ENCODE measurements around the gene YKT6. TPM values are rescaled to one million over a fixed set of nuclear protein-coding genes. Genes with fewer than 3 reads are reported as not detected.
"Not testable (repeated sequence)": the region's sequence is repeated elsewhere in the genome, so short reads cannot be mapped to it uniquely, and the experiment has no call there.

The YKT6 gene
- total RNA-seq, 1 experiment from 2014 or later = 107 TPM

DNA sequence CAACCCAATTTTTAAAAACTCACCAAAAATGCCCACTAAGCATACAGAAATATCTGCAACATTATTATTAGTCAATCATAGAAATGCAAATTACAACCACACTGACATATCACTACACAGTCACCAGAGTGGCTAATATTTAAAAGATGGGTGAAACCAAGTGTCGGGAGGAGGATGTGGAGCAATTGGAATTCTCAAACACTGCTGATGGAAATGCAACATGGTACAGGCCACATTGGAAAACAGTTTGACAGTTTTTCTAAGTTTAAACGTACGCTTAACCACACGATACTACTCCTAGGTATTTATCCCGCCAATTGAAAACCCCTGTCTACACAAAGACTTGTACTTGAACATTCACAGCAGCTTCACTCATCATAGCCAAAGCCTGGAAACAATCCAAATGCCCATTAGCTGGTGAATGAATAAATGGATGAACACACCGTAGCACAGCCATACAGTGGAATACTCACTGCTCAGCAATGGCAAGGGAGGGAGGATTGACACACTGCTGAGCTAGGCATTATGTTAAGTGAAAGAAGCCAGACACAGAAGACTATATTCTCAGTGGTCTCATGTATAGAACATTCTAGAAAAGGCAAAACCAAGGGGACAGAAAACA, 27.9 kb upstream of the YKT6 start:
- Mint-ChIP-seq H3K27ac (ENCODE audit: low read depth, unreplicated experiment) (no peak overlapping the region), H3K9me3 (ENCODE audit: unreplicated experiment) (no peaks in the 10 kb centered on the region), H3K27me3 (ENCODE audit: insufficient read depth, unreplicated experiment) (no peaks in the 10 kb centered on the region), H3K36me3 (ENCODE audit: insufficient read depth, unreplicated experiment) (no peaks in the 10 kb centered on the region), H3K4me1 (ENCODE audit: insufficient read depth, unreplicated experiment) (peaks cover 5% of the 10 kb centered on the region), H3K4me3 (ENCODE audit: unreplicated experiment) (no peak overlapping the region)
- CTCF ChIA-PET = interaction anchor here (0.9 to 1.5 kb wide), 2 partner anchors 11 to 23 kb away, joined by 3 to 4 read pairs; no protein-coding TSS in a partner anchor
- BruUV-seq (replicated peaks) = no TSS peak
- intact Hi-C loops (cut with micrococcal nuclease) = no loop called here
- POLR2A ChIA-PET = interaction anchor here (1.5 kb wide), 1 partner anchor 28 kb away, joined by 8 read pairs; the partner anchor contains the start of gene YKT6
- TF ChIP-seq, protein P1, sequence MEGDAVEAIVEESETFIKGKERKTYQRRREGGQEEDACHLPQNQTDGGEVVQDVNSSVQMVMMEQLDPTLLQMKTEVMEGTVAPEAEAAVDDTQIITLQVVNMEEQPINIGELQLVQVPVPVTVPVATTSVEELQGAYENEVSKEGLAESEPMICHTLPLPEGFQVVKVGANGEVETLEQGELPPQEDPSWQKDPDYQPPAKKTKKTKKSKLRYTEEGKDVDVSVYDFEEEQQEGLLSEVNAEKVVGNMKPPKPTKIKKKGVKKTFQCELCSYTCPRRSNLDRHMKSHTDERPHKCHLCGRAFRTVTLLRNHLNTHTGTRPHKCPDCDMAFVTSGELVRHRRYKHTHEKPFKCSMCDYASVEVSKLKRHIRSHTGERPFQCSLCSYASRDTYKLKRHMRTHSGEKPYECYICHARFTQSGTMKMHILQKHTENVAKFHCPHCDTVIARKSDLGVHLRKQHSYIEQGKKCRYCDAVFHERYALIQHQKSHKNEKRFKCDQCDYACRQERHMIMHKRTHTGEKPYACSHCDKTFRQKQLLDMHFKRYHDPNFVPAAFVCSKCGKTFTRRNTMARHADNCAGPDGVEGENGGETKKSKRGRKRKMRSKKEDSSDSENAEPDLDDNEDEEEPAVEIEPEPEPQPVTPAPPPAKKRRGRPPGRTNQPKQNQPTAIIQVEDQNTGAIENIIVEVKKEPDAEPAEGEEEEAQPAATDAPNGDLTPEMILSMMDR (IDR thresholded peaks at IDR 0.05; ENCODE audit: unreplicated experiment) = no peak
- DNase-seq (ENCODE audit: unreplicated experiment) = no peak

DNA sequence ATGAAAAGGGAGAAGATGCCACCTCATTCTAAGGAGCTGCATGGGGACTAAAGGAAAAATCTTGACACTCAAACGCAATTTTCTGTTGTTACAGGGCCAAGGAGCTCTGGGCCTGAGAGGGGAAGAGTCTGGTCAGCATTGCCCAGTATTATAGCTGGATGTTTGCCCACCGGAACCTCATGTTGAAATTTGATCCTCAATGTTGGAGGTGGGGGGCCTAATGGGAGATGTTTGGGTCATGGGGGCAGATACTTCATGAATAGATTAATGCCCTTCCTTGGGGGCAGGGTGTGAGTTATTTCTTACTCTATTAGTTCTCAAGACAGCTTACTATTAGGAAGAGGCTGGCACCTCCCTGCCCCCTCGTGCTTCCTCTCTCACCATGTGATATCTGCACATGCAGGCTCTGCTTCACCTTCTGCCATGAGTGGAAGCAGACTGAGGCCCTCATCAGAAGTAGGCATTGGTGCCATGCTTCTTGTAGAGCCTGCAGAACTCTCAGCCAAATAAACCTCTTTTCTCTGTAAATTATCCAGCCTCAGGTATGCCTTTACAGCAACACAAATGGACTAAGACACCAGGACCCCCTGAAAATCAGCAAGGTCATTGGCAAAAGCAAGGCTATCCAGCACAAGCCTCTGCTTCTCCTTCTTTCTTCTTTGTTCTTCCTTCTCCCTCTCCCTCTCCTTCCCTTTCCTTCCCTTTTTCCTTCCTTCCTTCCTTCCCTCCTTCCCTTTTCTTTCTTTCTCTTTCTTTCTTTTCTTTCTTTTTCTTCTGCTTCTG, 26.7 kb upstream of the YKT6 start:
- BruUV-seq (replicated peaks) = no TSS peak
- POLR2A ChIA-PET = interaction anchor here (0.5 kb wide), 1 partner anchor 539 kb away, joined by 4 read pairs; no protein-coding TSS in a partner anchor
- CTCF ChIA-PET = interaction anchor here (0.6 to 0.9 kb wide), 3 partner anchors 10 to 632 kb away, joined by 3 to 4 read pairs (median 3); no protein-coding TSS in a partner anchor
- Mint-ChIP-seq H3K27me3 (ENCODE audit: insufficient read depth, unreplicated experiment) (no peaks in the 10 kb centered on the region), H3K27ac (ENCODE audit: low read depth, unreplicated experiment) (no peak overlapping the region), H3K4me3 (ENCODE audit: unreplicated experiment) (no peak overlapping the region), H3K4me1 (ENCODE audit: insufficient read depth, unreplicated experiment) (peaks cover 9% of the 10 kb centered on the region), H3K36me3 (ENCODE audit: insufficient read depth, unreplicated experiment) (no peaks in the 10 kb centered on the region), H3K9me3 (ENCODE audit: unreplicated experiment) (no peaks in the 10 kb centered on the region)
- DNase-seq (ENCODE audit: unreplicated experiment) = no peak
- intact Hi-C loops (cut with micrococcal nuclease) = no loop called here
- TF ChIP-seq, protein P1 (IDR thresholded peaks at IDR 0.05; ENCODE audit: unreplicated experiment) = no peak

DNA sequence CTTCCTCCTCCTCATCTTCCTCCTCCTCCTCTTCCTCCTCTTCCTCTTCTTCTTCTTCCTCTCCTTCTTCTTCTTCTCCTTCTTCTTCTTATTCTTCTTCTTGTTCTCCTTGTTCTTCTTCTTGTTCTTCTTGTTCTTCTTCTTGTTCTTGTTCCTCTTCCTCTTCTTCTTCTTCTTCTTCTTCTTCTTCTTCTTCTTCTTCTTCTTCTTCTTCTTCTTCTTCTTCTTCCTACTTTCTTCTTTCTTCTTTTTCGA, 26.2 kb upstream of the YKT6 start:
- DNase-seq (ENCODE audit: unreplicated experiment); H3K36me3 Mint-ChIP-seq (ENCODE audit: insufficient read depth, unreplicated experiment); H3K4me3 Mint-ChIP-seq (ENCODE audit: unreplicated experiment); intact Hi-C loops (cut with micrococcal nuclease); H3K9me3 Mint-ChIP-seq (ENCODE audit: unreplicated experiment); H3K4me1 Mint-ChIP-seq (ENCODE audit: insufficient read depth, unreplicated experiment); H3K27ac Mint-ChIP-seq (ENCODE audit: low read depth, unreplicated experiment); H3K27me3 Mint-ChIP-seq (ENCODE audit: insufficient read depth, unreplicated experiment); BruUV-seq (replicated peaks); POLR2A ChIA-PET: not testable (repeated sequence)
- CTCF ChIA-PET = interaction anchor here (0.5 kb wide), 1 partner anchor 49 kb away, joined by 3 read pairs; no protein-coding TSS in a partner anchor

DNA sequence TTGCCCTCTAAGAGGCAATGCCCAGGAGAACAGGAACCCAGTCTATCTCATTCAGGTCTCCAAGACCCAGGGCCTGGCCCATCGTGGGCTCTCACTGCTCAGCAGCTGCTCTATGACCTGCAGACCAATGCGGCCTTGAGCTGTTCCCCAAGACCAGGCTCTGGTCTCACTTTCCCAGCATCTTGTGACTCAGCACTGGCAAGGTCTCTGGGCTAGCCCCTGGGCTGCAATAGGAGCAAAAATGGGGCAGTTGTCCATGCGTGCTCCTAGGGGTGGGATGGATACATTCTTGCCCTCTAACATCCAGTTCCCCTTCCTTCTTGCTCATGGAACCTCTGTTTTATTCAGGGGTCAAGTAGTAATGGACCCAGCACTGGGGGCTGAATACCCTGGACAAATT, 25.0 kb upstream of the YKT6 start:
- Mint-ChIP-seq H3K4me1 (ENCODE audit: insufficient read depth, unreplicated experiment) (peaks cover 9% of the 10 kb centered on the region), H3K27ac (ENCODE audit: low read depth, unreplicated experiment) (no peak overlapping the region), H3K9me3 (ENCODE audit: unreplicated experiment) (no peaks in the 10 kb centered on the region), H3K36me3 (ENCODE audit: insufficient read depth, unreplicated experiment) (no peaks in the 10 kb centered on the region), H3K4me3 (ENCODE audit: unreplicated experiment) (no peak overlapping the region), H3K27me3 (ENCODE audit: insufficient read depth, unreplicated experiment) (no peaks in the 10 kb centered on the region)
- ChIA-PET POLR2A (no interaction called here), CTCF (interaction anchor here (0.7 kb wide), 1 partner anchor 21 kb away, joined by 3 read pairs; no protein-coding TSS in a partner anchor)
- BruUV-seq (replicated peaks) = no TSS peak
- intact Hi-C loops (cut with micrococcal nuclease) = no loop called here
- TF ChIP-seq, protein P1 (IDR thresholded peaks at IDR 0.05; ENCODE audit: unreplicated experiment) = no peak
- DNase-seq (ENCODE audit: unreplicated experiment) = no peak

All from MCF 10A (cell line).